Gastrocnemius medialis (tissue), 4 donors: ENCODE results near the gene TVP23C. TPM values are rescaled to one million over a fixed set of nuclear protein-coding genes. Genes with fewer than 3 reads are reported as not detected.

Experiments
- ATAC-seq, 2 donors: fragments of 150-250 bp; one replicate each; pipeline ENCODE4 v1.9.1; 2016
- DNase-seq, 2 donors: peaks; one replicate each; pipeline ENCODE4 v3.0.0-alpha.2; 2019
- H3K27ac ChIP-seq, 4 donors: fragments of 200-600 bp; sonication (generic); 1 replicate in 1 of 4; 2 replicates in 3 of 4; pipeline ENCODE4 v1.5.1; 2016 to 2018; ENCODE audit warnings: mild to moderate bottlenecking in 2 of 4, moderate library complexity in 1 of 4
- H3K27me3 ChIP-seq, 3 donors: fragments of 200-600 bp; sonication (generic) in 2 of 3; 1 replicate in 1 of 3; 2 replicates in 2 of 3; pipeline versions ENCODE4 v1.5.1 to v1.6.0; 2016 to 2019; ENCODE audit warnings: mild to moderate bottlenecking in 1 of 3, moderate library complexity in 1 of 3
- H3K36me3 ChIP-seq, 2 donors: fragments of 200-600 bp; sonication (generic) in 1 of 2; one replicate each; pipeline ENCODE4 v1.5.1; 2017 to 2018
- H3K4me1 ChIP-seq, 2 donors: fragments of 200-600 bp; sonication (generic) in 1 of 2; one replicate each; pipeline ENCODE4 v1.5.1; 2016 to 2017; ENCODE audit warnings: mild to moderate bottlenecking in 2 of 2
- H3K4me3 ChIP-seq, 4 donors: fragments of 200-600 bp; sonication (generic) in 3 of 4; 1 replicate in 1 of 4; 2 replicates in 3 of 4; pipeline ENCODE4 v1.5.1; 2016 to 2019; ENCODE audit warnings: mild to moderate bottlenecking in 2 of 4
- H3K9me3 ChIP-seq, 3 donors: fragments of 200-600 bp; sonication (generic) in 2 of 3; 1 replicate in 1 of 3; 2 replicates in 2 of 3; pipeline ENCODE4 v1.5.1; 2016 to 2019
- CTCF ChIP-seq, 5 experiments: fragments of 450-650 bp in 3 of 5; fragments of 200-600 bp in 2 of 5; sonication (generic) in 2 of 5; IDR thresholded peaks in 4 of 5; conservative IDR thresholded peaks in 1 of 5; 1 replicate in 4 of 5; 2 replicates in 1 of 5; pipeline ENCODE4 v1.5.1; 2016 to 2019; ENCODE audit warnings: antibody characterized with exemption in 5 of 5, mild to moderate bottlenecking in 3 of 5, moderate library complexity in 3 of 5
- POLR2A ChIP-seq, 2 donors: fragments of 450-650 bp; IDR thresholded peaks; one replicate each; pipeline ENCODE4 v1.6.1; 2017; ENCODE audit warnings: antibody characterized with exemption in 2 of 2, mild to moderate bottlenecking in 2 of 2, moderate library complexity in 2 of 2
- in situ Hi-C, 4 donors: fragments of 200-750 bp; cut with MboI; loops; one replicate each; pipeline versions ENCODE4 v1.15.0 to v1.8.0; 2017; ENCODE audit warnings: low sequenced_read_pairs in 4 of 4
- intact Hi-C: fragments of 100-400 bp; cut with DNase I; formaldehyde crosslinking; loops from one replicate; pipeline ENCODE4 v1.15.1; 2023; ENCODE audit warnings: low total_unique reads
- total RNA-seq, 4 donors: library from RNA; depleted of rRNA; stranded (reverse); fragments of >200 nt; gene quantifications; one replicate each; pipeline versions ENCODE4 v1.1.0 to v1.2.3, GENCODE V29; 2016

TVP23C gene
- total RNA-seq, 4 donors from 2014 or later: 1.2 to 4.2 (median 1.7) TPM; not detected in 1

GRCh38 chr17:15479703-15480102 lies 83.6 kb downstream of the TVP23C start:
- TF ChIP-seq CTCF (IDR thresholded peaks at IDR 0.05 in 4 of 5, conservative IDR thresholded peaks at IDR 0.05 in 1 of 5): no peak
- no peak for TF ChIP-seq POLR2A (IDR thresholded peaks at IDR 0.05)
- Histone ChIP-seq H3K9me3 (no peaks in the 10 kb centered on the region), H3K27ac (no peak overlapping the region), H3K36me3 (no peaks in the 10 kb centered on the region), H3K4me1 (peaks cover 19 to 22% of the 10 kb centered on the region in 2 donors), H3K4me3 (no peak overlapping the region), H3K27me3 (no peaks in the 10 kb centered on the region)
- no peak for ATAC-seq
- in situ Hi-C loops (no loop called here), intact Hi-C loops (no loop called here)
- DNase-seq: no peak

GRCh38 chr17:15478845-15479244 lies 84.4 kb downstream of the TVP23C start:
- DNase-seq (no peak), ATAC-seq (no peak)
- H3K27me3 ChIP-seq: no peaks in the 10 kb centered on the region
- no peak overlapping the region for H3K27ac ChIP-seq
- TF ChIP-seq POLR2A (IDR thresholded peaks at IDR 0.05) (no peak), CTCF (IDR thresholded peaks at IDR 0.05 in 4 of 5, conservative IDR thresholded peaks at IDR 0.05 in 1 of 5) (no peak)
- no peaks in the 10 kb centered on the region for H3K9me3 ChIP-seq
- no peak overlapping the region for H3K4me3 ChIP-seq
- in situ Hi-C loops: no loop called here
- H3K36me3 ChIP-seq: no peaks in the 10 kb centered on the region
- intact Hi-C loops: no loop called here
- H3K4me1 ChIP-seq: peaks cover 19 to 22% of the 10 kb centered on the region in 2 donors

GRCh38 chr17:15475631-15476354 lies 87.5 kb downstream of the TVP23C start:
- peak overlapping the region; percentile 50 to 75 (median 58) for H3K27ac ChIP-seq
- H3K36me3 ChIP-seq: no peaks in the 10 kb centered on the region
- TF ChIP-seq POLR2A (IDR thresholded peaks at IDR 0.05) (peak in 1 of 2 donors; percentile 11), CTCF (IDR thresholded peaks at IDR 0.05 in 4 of 5, conservative IDR thresholded peaks at IDR 0.05 in 1 of 5) (no peak)
- in situ Hi-C loops: no loop called here
- H3K9me3 ChIP-seq: no peaks in the 10 kb centered on the region
- ATAC-seq (peak; percentile 88 to 91), DNase-seq (no peak)
- no peaks in the 10 kb centered on the region for H3K27me3 ChIP-seq
- H3K4me1 ChIP-seq: peaks cover 3 to 7% of the 10 kb centered on the region in 2 donors
- no peak overlapping the region for H3K4me3 ChIP-seq
- intact Hi-C loops: no loop called here

GRCh38 chr17:15472891-15473290 lies 90.4 kb downstream of the TVP23C start:
- intact Hi-C loops (no loop called here), in situ Hi-C loops (no loop called here)
- Histone ChIP-seq H3K9me3 (no peaks in the 10 kb centered on the region), H3K36me3 (no peaks in the 10 kb centered on the region), H3K27ac (no peak overlapping the region), H3K4me3 (no peak overlapping the region), H3K27me3 (no peaks in the 10 kb centered on the region), H3K4me1 (peaks cover 7% of the 10 kb centered on the region in 2 donors)
- no peak for DNase-seq
- ATAC-seq: no peak
- TF ChIP-seq POLR2A (IDR thresholded peaks at IDR 0.05) (no peak), CTCF (IDR thresholded peaks at IDR 0.05 in 4 of 5, conservative IDR thresholded peaks at IDR 0.05 in 1 of 5) (no peak)
